GM12878 (cell line): ENCODE data around the gene TMEM229B. TPM values are rescaled to one million over a fixed set of nuclear protein-coding genes. Genes with fewer than 3 reads are reported as not detected.

Source experiments
- ATAC-seq: fragments of 200-7000 bp; cut with Tn5 transposase; 3 replicates; pipeline ENCODE4 v1.9.1; 2020; ENCODE audit warnings: mild to moderate bottlenecking, moderate library complexity
- BruUV-seq: library from RNA; stranded (reverse); fragments of 400-500 nt; replicated peaks from 2 replicates; lab custom pipeline; 2021; lab: Mats Ljungman, UMichigan
- CTCF ChIA-PET: fragments of 300-600 bp; sonication (Branson Sonifier 250); formaldehyde crosslinking; extraction: SDS; loops from one replicate; lab custom pipeline; 2021; ENCODE audit warnings: inconsistent platforms; lab: Yijun Ruan, JAX
- POLR2A ChIA-PET: fragments of 350-600 bp; formaldehyde crosslinking; extraction: SDS; loops from one replicate; lab custom pipeline; 2021; ENCODE audit warnings: inconsistent platforms; lab: Charles Lee
- RAD21 ChIA-PET: fragments of 300-600 bp; sonication (Branson Sonifier 250); formaldehyde crosslinking; loops from one replicate; lab custom pipeline; 2023; ENCODE audit warnings: antibody characterized with exemption; ENCODE audit not compliant: unreplicated experiment; lab: Charles Lee
- SMC1A ChIA-PET: fragments of 300-600 bp; sonication (Branson Sonifier 250); formaldehyde crosslinking; loops from one replicate; lab custom pipeline; 2023; ENCODE audit not compliant: unreplicated experiment, uncharacterized antibody; lab: Charles Lee
- DNase-seq: peaks from one replicate; pipeline ENCODE4 v3.0.0-alpha.2; 2011; ENCODE audit warnings: low read depth, low spot score
- FAIRE-seq: peaks from 3 replicates; lab custom pipeline; 2011; peaks lifted over from hg19 to GRCh38; lab: Jason Lieb, UNC
- H2AFZ ChIP-seq: 2 replicates; pipeline ENCODE4 v1.6.0; 2011; ENCODE audit warnings: low read depth, low read length, control low read depth; ENCODE audit not compliant: control insufficient read depth
- H3K27ac ChIP-seq: 2 replicates; pipeline ENCODE4 v1.5.1; 2011; ENCODE audit warnings: control low read depth; ENCODE audit not compliant: control insufficient read depth, insufficient read depth
- H3K27me3 ChIP-seq, 2 experiments: replicated peaks in 1 of 2; 2 replicates each; pipeline versions ENCODE4 v1.6.0 to v1.6.1; 2011; ENCODE audit warnings: low read length in 1 of 2; ENCODE audit not compliant: control insufficient read depth in 2 of 2, insufficient read depth in 2 of 2
- H3K36me3 ChIP-seq, 2 experiments: 2 replicates each; pipeline ENCODE4 v1.5.1; 2011; ENCODE audit warnings: low read length in 1 of 2; ENCODE audit not compliant: control insufficient read depth in 2 of 2, insufficient read depth in 2 of 2
- H3K4me1 ChIP-seq: 2 replicates; pipeline ENCODE4 v1.6.1; 2011; ENCODE audit warnings: mild to moderate bottlenecking, low read length, moderate library complexity, mixed read lengths; ENCODE audit not compliant: control insufficient read depth, insufficient read depth
- H3K4me2 ChIP-seq: 2 replicates; pipeline ENCODE4 v1.6.0; 2011; ENCODE audit warnings: control low read depth; ENCODE audit not compliant: control insufficient read depth, insufficient read depth
- H3K4me3 ChIP-seq: fragments of 200-600 bp; sonication (generic); 2 replicates; pipeline ENCODE4 v1.5.1; 2016
- H3K79me2 ChIP-seq: 2 replicates; pipeline ENCODE4 v1.6.0; 2011; ENCODE audit warnings: low read length; ENCODE audit not compliant: control insufficient read depth, insufficient read depth
- H3K9ac ChIP-seq: 2 replicates; pipeline ENCODE4 v1.8.0; 2011; ENCODE audit warnings: low read length, control low read depth, mixed read lengths; ENCODE audit not compliant: control insufficient read depth, insufficient read depth
- H3K9me3 ChIP-seq: replicated peaks from 3 replicates; pipeline ENCODE4 v1.5.1; 2011; ENCODE audit warnings: mild to moderate bottlenecking, low read length; ENCODE audit not compliant: control insufficient read depth, insufficient read depth
- H4K20me1 ChIP-seq: 2 replicates; pipeline ENCODE4 v1.6.0; 2011; ENCODE audit not compliant: control insufficient read depth, insufficient read depth
- BRCA1 ChIP-seq: IDR thresholded peaks from 2 replicates; pipeline ENCODE4 v1.6.1; 2011; ENCODE audit warnings: low read depth, low read length, improper control_type of control experiment
- CHD2 ChIP-seq: IDR thresholded peaks from 2 replicates; pipeline ENCODE4 v1.6.1; 2011; ENCODE audit warnings: low read depth, low read length, improper control_type of control experiment, borderline replicate concordance
- DPF2 ChIP-seq: fragments of 450-650 bp; IDR thresholded peaks from 2 replicates; pipeline ENCODE4 v1.6.1; 2017; ENCODE audit warnings: mild to moderate bottlenecking
- EZH2 ChIP-seq: IDR thresholded peaks from 2 replicates; pipeline ENCODE4 v1.6.1; 2012; ENCODE audit warnings: low read depth, mild to moderate bottlenecking, control low read depth, inconsistent platforms, low read length, borderline replicate concordance; ENCODE audit not compliant: control insufficient read depth
- FOS ChIP-seq: IDR thresholded peaks from 3 replicates; pipeline ENCODE4 v1.6.1; 2011; ENCODE audit warnings: borderline replicate concordance; ENCODE audit not compliant: insufficient read length; ENCODE audit errors: extremely low read depth
- HDGF ChIP-seq: fragments of 450-650 bp; IDR thresholded peaks from 2 replicates; pipeline ENCODE4 v1.6.1; 2016; ENCODE audit warnings: antibody characterized with exemption
- HSF1 ChIP-seq: fragments of 150-350 bp; IDR thresholded peaks from 2 replicates; pipeline ENCODE4 v1.6.1; 2014; ENCODE audit warnings: mild to moderate bottlenecking, low read depth, low read length
- NFYA ChIP-seq: IDR thresholded peaks from 2 replicates; pipeline ENCODE4 v1.6.1; 2011; ENCODE audit warnings: low read depth, mild to moderate bottlenecking, low read length, improper control_type of control experiment, borderline replicate concordance
- NR2C2 ChIP-seq: IDR thresholded peaks from 2 replicates; pipeline ENCODE4 v1.6.1; 2011; ENCODE audit warnings: borderline replicate concordance, low read depth; ENCODE audit not compliant: control insufficient read depth, insufficient read length
- PML ChIP-seq: IDR thresholded peaks from 2 replicates; pipeline ENCODE4 v1.6.1; 2012; ENCODE audit warnings: low read length, inconsistent platforms
- RCOR1 ChIP-seq: conservative IDR thresholded peaks from 2 replicates; pipeline ENCODE4 v1.6.1; 2012; ENCODE audit warnings: low read depth, low read length, improper control_type of control experiment
- SIN3A ChIP-seq: IDR thresholded peaks from 2 replicates; pipeline ENCODE4 v1.6.1; 2012; ENCODE audit warnings: low read depth, low read length, improper control_type of control experiment
- SMAD1 ChIP-seq: fragments of 450-650 bp; IDR thresholded peaks from 2 replicates; pipeline ENCODE4 v1.6.1; 2018; ENCODE audit warnings: mild to moderate bottlenecking, low read depth; ENCODE audit not compliant: partially characterized antibody
- SRF ChIP-seq, 2 experiments: IDR thresholded peaks; 2 replicates each; pipeline ENCODE4 v1.6.1; 2011; ENCODE audit warnings: low read depth in 2 of 2, low read length in 2 of 2, mild to moderate bottlenecking in 1 of 2, moderate library complexity in 1 of 2
- WGBS: methylation state at CpG from one replicate; pipeline ENCODE4 v1.1.6; 2016; ENCODE audit warnings: low lambda C conversion rate; ENCODE audit not compliant: insufficient replicate concordance, insufficient coverage; ENCODE audit errors: missing lambda C conversion rate; 5-methylcytosine and 5-hydroxymethylcytosine counted together
- in situ Hi-C: fragments of 300-500 bp; cut with MboI; formaldehyde crosslinking; loops from 9 replicates; pipeline ENCODE4 v1.14.3; 2018; ENCODE audit warnings: mixed read lengths
- intact Hi-C: fragments of 100-400 bp; cut with micrococcal nuclease; formaldehyde crosslinking; loops from one replicate; pipeline ENCODE4 v1.14.2; 2022; ENCODE audit not compliant: unreplicated experiment
- polyA plus RNA-seq, 11 experiments: library from polyadenylated mRNA; depleted of rRNA in 4 of 11; unstranded in 6 of 11; stranded (reverse) in 5 of 11; fragments of >200 nt; fragmentation: Nextera tagmentation in 4 of 11; fragmentation: Illumina TruSeq in 1 of 11; extraction: Ambion mirVana in 4 of 11; extraction: Trizol in 1 of 11; gene quantifications; 1 replicate in 1 of 11; 2 replicates in 10 of 11; pipeline versions ENCODE4 v1.2.1 to v1.2.3, GENCODE V29; 2011 to 2016; ENCODE audit warnings: inconsistent platforms in 2 of 11, missing spikeins in 2 of 11, low read depth in 1 of 11
- total RNA-seq, 4 experiments: library from RNA; depleted of rRNA in 3 of 4; stranded (reverse); fragments of >200 nt in 3 of 4; fragmentation: Illumina TruSeq in 1 of 4; extraction: Trizol in 1 of 4; gene quantifications; 2 replicates each; pipeline versions ENCODE4 v1.2.1 to v1.2.3, GENCODE V29; 2013 to 2021
- TF ChIP-seq, protein P1 (sequence below): fragments of 150-350 bp; IDR thresholded peaks from 2 replicates; pipeline ENCODE4 v1.6.1; 2016; ENCODE audit warnings: low read depth, low read length
- TF ChIP-seq, protein P2 (sequence below): IDR thresholded peaks from 2 replicates; pipeline ENCODE4 v1.6.1; 2011; ENCODE audit warnings: mild to moderate bottlenecking, low read depth, low read length, moderate library complexity; ENCODE audit not compliant: insufficient replicate concordance

TMEM229B gene
- total and polyA plus RNA-seq, 10 of the 15 experiments (the other 5 are each of a cell fraction or from before 2014, with no cell fraction given): 0.24 to 5.3 (median 1.7) TPM

GRCh38 chr14:67533754-67534085 is 45.2 kb upstream of the TMEM229B start:
- intact Hi-C loops: no loop called here
- ChIA-PET POLR2A (no interaction called here), CTCF (interaction anchor here (1.3 to 2.7 kb wide), 3 partner anchors 21 to 107 kb away, joined by 3 to 10 read pairs (median 4); no protein-coding TSS in a partner anchor), SMC1A (interaction anchor here (0.6 to 1.2 kb wide), 2 partner anchors 18 to 38 kb away, joined by 3 read pairs; no protein-coding TSS in a partner anchor), RAD21 (interaction anchor here (1.0 to 1.2 kb wide), 2 partner anchors 38 to 170 kb away, joined by 3 to 5 read pairs; no protein-coding TSS in a partner anchor)
- BruUV-seq: no TSS peak
- ATAC-seq (no peak), DNase-seq (no peak), FAIRE-seq (no peak)
- Histone ChIP-seq H3K79me2 (no peaks in the 10 kb centered on the region), H3K9me3 (no peaks in the 10 kb centered on the region), H3K4me1 (no peaks in the 10 kb centered on the region), H4K20me1 (no peaks in the 10 kb centered on the region), H3K9ac (no peak overlapping the region; the same call in 1 of the 2 replicates), H3K36me3 (no peaks in the 10 kb centered on the region), H3K27ac (no peak overlapping the region), H2AFZ (peak overlapping the region; percentile 58; the same call in 1 of the 2 replicates), H3K4me2 (peak overlapping the region; percentile 89), H3K4me3 (peak overlapping the region; percentile 68; the same call in 1 of the 2 replicates), H3K27me3 (peaks cover 0 to 15% of the 10 kb centered on the region in 2 experiments)
- WGBS: 60% methylated on average over 5 of the region's 6 CpGs
- in situ Hi-C loops: no loop called here
- TF ChIP-seq NFYA (no peak), RCOR1 (no peak), SRF (IDR thresholded peaks at IDR 0.05; ENCODE audit: low read depth in 2 of 2, low read length in 2 of 2) (no peak), SMAD1 (no peak), FOS (no peak), SIN3A (no peak), HDGF (no peak), BRCA1 (no peak), EZH2 (no peak), CHD2 (no peak), NR2C2 (no peak), PML (no peak), DPF2 (no peak), HSF1 (no peak)
- TF ChIP-seq, protein P1, sequence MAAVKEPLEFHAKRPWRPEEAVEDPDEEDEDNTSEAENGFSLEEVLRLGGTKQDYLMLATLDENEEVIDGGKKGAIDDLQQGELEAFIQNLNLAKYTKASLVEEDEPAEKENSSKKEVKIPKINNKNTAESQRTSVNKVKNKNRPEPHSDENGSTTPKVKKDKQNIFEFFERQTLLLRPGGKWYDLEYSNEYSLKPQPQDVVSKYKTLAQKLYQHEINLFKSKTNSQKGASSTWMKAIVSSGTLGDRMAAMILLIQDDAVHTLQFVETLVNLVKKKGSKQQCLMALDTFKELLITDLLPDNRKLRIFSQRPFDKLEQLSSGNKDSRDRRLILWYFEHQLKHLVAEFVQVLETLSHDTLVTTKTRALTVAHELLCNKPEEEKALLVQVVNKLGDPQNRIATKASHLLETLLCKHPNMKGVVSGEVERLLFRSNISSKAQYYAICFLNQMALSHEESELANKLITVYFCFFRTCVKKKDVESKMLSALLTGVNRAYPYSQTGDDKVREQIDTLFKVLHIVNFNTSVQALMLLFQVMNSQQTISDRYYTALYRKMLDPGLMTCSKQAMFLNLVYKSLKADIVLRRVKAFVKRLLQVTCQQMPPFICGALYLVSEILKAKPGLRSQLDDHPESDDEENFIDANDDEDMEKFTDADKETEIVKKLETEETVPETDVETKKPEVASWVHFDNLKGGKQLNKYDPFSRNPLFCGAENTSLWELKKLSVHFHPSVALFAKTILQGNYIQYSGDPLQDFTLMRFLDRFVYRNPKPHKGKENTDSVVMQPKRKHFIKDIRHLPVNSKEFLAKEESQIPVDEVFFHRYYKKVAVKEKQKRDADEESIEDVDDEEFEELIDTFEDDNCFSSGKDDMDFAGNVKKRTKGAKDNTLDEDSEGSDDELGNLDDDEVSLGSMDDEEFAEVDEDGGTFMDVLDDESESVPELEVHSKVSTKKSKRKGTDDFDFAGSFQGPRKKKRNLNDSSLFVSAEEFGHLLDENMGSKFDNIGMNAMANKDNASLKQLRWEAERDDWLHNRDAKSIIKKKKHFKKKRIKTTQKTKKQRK: no peak
- TF ChIP-seq, protein P2, sequence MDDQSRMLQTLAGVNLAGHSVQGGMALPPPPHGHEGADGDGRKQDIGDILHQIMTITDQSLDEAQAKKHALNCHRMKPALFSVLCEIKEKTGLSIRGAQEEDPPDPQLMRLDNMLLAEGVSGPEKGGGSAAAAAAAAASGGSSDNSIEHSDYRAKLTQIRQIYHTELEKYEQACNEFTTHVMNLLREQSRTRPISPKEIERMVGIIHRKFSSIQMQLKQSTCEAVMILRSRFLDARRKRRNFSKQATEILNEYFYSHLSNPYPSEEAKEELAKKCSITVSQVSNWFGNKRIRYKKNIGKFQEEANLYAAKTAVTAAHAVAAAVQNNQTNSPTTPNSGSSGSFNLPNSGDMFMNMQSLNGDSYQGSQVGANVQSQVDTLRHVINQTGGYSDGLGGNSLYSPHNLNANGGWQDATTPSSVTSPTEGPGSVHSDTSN: no peak
